GM12874 (cell line): ENCODE results near the gene SLITRK4.

Source experiments
- TF ChIP-seq, protein P1 (sequence below): IDR thresholded peaks from 2 replicates; pipeline ENCODE4 v1.5.1; 2011; ENCODE audit warnings: low read depth, mild to moderate bottlenecking, control low read depth, low read length, moderate library complexity; ENCODE audit not compliant: insufficient read depth

The SLITRK4 gene

DNA sequence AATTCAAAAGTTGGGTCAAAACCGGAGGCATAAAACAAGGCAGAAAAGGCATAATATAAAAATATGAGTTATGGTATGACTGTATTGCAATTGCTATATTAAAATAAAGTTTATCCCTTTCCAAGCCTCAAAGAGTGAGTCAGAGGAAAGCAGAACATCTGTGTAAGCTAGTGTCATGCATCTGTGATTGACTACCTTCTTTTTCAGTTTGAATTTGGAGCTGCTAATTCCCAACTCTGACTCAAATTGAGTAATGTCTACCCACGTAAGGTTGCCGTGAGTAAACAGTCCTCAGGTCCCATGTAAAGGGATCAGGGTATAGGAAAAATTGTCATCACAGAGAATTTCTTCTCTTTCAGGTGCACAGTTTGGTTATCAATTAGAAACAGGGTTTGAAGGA lies 6.5 kb upstream of the SLITRK4 start:
- TF ChIP-seq, protein P1, sequence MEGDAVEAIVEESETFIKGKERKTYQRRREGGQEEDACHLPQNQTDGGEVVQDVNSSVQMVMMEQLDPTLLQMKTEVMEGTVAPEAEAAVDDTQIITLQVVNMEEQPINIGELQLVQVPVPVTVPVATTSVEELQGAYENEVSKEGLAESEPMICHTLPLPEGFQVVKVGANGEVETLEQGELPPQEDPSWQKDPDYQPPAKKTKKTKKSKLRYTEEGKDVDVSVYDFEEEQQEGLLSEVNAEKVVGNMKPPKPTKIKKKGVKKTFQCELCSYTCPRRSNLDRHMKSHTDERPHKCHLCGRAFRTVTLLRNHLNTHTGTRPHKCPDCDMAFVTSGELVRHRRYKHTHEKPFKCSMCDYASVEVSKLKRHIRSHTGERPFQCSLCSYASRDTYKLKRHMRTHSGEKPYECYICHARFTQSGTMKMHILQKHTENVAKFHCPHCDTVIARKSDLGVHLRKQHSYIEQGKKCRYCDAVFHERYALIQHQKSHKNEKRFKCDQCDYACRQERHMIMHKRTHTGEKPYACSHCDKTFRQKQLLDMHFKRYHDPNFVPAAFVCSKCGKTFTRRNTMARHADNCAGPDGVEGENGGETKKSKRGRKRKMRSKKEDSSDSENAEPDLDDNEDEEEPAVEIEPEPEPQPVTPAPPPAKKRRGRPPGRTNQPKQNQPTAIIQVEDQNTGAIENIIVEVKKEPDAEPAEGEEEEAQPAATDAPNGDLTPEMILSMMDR: no peak

DNA sequence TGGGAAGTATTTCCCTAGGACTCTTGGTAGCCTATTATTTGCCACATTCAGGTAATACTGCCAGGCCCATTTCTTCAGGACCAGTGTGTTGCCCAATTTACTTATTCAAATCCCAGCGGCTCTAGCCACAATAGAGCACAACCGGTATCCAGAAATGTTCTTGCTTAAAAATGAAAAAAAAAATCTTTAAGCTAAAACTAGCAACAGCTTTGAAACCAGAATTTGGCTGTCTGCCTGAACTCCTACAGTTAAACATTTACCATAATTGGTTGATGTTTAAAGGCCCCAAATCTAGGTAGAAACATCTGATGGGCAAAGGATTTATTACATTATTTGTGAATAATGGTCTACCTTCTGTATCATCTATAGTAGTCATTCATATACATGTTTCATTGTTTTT lies 930 bp upstream of the SLITRK4 start:
- TF ChIP-seq, protein P1: no peak

DNA sequence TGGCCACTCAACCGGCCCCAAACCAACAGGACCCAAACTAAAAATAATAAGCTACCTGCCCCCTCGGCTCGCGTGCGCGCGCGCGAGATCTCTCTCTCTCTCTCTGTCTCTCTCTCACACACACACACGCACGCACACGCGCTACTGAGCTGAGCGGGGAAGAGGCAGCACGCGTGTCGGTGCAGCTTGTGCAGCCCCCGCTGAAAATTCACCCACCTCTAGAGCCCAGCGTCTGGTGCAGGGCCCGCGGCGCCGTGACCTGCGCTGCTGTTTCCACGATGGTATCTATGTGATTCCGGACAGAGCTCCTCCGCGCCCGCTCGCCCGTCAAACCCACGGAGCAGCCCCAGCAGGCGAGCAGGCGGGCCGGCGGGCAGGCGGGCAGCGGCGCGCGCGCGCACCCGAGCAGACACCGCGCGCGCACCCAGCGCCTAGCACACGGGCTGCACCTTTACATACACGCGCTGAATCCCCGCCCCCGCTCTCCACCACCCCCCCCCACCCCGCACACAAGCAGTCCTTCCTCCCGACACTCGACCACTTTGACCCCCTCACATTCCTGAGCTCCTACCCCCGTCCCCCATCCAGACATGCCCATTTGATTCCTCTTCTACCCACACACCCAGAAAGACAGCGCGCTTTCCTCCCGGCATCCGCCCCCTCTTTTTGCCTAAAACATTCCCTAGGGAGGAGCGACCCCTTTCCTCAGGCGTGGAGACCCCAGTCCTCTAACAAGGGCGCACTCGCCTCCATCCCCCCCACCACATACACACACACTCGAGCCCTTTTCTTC lies 1.0 kb downstream of the SLITRK4 start:
- TF ChIP-seq, protein P1: no peak

DNA sequence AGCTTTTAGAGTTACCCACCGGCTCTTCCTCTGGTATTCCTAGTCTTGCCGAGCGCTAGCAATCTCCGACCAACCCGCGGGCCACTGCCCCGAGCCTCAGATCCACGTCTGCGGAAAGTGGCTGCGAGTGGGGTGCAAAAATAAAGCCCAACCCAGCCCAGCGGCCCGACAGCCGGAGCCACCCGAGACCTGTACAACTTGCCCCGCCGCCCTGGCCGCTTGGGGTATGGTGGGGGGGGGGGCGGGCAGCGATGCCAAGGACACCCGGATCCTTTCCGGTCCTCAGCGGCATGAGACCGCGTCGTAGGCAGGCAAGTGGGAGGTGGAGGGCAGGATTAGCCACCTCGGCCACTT lies 1.6 kb downstream of the SLITRK4 start:
- TF ChIP-seq, protein P1: no peak

DNA sequence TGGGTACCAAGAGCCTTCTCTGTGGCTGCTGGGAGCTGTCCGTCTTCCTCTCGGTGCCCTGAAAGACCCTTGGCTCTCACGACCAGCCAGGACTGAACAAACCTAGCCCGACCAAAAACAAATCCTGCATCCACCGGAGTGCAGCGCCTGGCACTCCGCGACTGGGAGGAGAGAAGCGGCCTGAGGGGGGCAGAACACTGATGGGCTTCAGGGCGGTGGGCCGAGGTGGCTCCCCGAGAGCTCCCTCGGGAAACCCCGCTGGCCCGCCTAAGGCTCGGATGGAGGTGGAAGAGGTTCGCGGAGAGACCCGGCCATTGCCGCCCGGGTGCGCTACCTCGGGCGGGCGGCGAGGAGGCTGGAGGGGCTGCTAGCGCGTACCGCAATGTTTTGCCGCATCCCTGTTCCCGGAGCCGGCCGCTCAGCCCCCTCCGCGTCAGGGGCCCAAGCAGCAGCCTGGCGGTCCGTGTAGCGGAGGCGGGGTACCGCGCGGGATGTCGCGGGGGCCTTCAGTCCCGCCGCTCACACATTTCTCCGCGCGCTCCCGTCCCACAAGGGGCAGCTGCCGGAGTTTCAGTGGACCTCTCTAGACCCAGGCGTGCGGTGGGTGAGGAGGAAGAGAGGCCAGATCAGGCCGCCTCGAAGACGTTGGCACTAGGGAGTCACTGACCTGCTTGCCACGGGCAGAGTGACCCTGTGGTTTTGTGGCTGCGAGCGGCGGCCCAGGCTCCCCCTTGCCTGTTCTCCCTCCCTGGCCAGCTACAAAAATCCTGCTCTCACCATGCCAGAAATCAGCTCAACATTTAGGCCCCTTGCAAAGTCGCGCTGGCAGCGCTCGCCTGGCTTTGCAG lies 2.2 kb downstream of the SLITRK4 start:
- TF ChIP-seq, protein P1: no peak

DNA sequence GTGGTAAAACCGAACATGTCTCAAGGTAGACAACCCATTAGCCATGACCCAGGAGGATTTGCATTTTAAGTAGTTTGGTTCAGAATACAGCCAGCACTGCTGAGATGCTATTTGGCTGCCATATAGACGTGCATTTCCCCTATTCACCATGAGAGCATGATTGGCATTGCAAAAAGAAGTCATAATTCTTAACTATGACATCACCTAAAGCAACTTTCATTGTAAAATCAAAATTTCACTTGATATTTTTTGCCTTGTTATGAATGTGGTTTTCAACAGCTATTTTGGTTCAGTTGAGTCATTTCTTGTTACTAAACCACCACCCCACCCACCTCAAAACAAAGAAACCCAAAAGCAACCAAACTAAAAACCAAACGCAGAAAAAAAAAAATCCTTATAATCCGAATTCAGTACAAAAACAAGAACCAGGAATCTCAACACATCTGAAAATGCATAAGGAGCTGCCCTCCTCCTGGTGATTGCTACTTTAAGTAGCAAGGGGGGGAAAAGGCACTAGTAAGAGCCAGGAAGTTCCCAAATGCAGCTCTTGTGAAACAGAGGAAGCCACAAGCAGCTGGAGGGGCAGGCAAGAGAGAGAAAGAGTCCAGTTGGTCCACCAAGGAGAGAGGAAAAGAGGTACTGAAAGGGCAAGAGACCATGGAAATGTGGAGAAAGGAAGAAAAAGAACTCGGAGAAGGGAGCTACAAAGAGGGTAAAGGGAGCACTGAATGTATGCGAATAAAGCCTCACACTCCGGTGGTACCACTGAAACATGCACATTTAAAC lies 3.1 kb downstream of the SLITRK4 start:
- TF ChIP-seq, protein P1: no peak

DNA sequence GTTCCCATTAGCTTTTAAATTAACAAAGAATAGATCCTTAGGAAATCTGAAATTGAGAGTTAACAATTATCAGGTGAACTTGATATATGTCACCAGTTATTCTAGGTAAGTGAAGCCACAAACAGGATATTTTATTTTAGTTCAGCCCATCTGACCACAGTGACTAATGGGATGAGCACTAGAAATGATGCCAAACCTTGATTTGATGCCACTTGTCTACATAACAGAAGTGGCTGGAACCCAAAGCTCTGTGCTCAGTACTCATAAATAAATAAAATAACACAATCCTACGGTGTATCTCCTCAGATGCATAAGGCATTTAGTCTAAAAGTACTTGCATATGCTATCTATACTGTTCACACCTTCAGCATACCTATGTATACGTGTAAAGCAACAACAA lies 12.2 kb downstream of the SLITRK4 start:
- TF ChIP-seq, protein P1: no peak
